Neural cell (in vitro differentiated cells): Measurements from ENCODE around the gene ARFRP1.

Experiments used
- EP300 ChIP-seq: fragments of 450-650 bp; conservative IDR thresholded peaks from 2 replicates; pipeline ENCODE4 v1.6.1; 2014; ENCODE audit warnings: antibody characterized with exemption, mild to moderate bottlenecking, moderate library complexity; ENCODE audit not compliant: poor library complexity, severe bottlenecking
- MXI1 ChIP-seq: fragments of 450-650 bp; conservative IDR thresholded peaks from 2 replicates; pipeline ENCODE4 v1.6.1; 2014; ENCODE audit warnings: antibody characterized with exemption, mild to moderate bottlenecking; ENCODE audit not compliant: poor library complexity, severe bottlenecking
- POLR2AphosphoS5 ChIP-seq: IDR thresholded peaks from 2 replicates; pipeline ENCODE4 v1.6.1; 2012
- SMC3 ChIP-seq: fragments of 450-650 bp; conservative IDR thresholded peaks from 2 replicates; pipeline ENCODE4 v1.6.1; 2014; ENCODE audit warnings: antibody characterized with exemption, mild to moderate bottlenecking, moderate library complexity; ENCODE audit not compliant: poor library complexity
- TAF1 ChIP-seq: IDR thresholded peaks from 2 replicates; pipeline ENCODE4 v1.6.1; 2012; ENCODE audit warnings: low read depth
- TF ChIP-seq, protein P1 (sequence below): fragments of 450-650 bp; IDR thresholded peaks from 2 replicates; pipeline ENCODE4 v1.5.1; 2014; ENCODE audit warnings: antibody characterized with exemption, mild to moderate bottlenecking, moderate library complexity; ENCODE audit not compliant: poor library complexity, severe bottlenecking
- TF ChIP-seq, protein P2 (sequence below): IDR thresholded peaks from 2 replicates; pipeline ENCODE4 v1.6.1; 2012; ENCODE audit warnings: borderline replicate concordance

DNA sequence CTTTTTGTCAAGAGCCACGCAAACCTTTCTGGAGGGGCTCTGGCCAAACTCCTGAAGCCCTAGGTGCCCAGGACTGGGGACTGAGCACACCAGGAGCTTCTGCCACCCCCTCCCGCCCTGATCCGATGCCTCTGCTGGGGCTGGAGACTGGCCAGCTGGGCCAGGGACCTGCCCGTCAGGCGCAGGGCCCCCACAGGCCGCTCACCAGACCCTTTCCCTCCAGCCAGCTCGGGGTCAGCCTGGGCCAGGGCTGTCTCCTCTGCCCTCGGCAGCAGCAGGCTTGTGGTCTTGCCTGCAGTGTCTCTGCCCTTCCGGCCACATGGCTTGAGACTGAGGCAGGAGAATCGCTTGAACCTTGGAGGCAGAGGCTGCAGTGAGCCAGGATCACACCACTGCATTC lies 35.1 kb downstream of the ARFRP1 start:
- TF ChIP-seq, protein P1, sequence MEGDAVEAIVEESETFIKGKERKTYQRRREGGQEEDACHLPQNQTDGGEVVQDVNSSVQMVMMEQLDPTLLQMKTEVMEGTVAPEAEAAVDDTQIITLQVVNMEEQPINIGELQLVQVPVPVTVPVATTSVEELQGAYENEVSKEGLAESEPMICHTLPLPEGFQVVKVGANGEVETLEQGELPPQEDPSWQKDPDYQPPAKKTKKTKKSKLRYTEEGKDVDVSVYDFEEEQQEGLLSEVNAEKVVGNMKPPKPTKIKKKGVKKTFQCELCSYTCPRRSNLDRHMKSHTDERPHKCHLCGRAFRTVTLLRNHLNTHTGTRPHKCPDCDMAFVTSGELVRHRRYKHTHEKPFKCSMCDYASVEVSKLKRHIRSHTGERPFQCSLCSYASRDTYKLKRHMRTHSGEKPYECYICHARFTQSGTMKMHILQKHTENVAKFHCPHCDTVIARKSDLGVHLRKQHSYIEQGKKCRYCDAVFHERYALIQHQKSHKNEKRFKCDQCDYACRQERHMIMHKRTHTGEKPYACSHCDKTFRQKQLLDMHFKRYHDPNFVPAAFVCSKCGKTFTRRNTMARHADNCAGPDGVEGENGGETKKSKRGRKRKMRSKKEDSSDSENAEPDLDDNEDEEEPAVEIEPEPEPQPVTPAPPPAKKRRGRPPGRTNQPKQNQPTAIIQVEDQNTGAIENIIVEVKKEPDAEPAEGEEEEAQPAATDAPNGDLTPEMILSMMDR, result no peak
- no peak for TF ChIP-seq EP300
- TF ChIP-seq POLR2AphosphoS5, result no peak
- no peak for TF ChIP-seq MXI1
- TF ChIP-seq, protein P2, sequence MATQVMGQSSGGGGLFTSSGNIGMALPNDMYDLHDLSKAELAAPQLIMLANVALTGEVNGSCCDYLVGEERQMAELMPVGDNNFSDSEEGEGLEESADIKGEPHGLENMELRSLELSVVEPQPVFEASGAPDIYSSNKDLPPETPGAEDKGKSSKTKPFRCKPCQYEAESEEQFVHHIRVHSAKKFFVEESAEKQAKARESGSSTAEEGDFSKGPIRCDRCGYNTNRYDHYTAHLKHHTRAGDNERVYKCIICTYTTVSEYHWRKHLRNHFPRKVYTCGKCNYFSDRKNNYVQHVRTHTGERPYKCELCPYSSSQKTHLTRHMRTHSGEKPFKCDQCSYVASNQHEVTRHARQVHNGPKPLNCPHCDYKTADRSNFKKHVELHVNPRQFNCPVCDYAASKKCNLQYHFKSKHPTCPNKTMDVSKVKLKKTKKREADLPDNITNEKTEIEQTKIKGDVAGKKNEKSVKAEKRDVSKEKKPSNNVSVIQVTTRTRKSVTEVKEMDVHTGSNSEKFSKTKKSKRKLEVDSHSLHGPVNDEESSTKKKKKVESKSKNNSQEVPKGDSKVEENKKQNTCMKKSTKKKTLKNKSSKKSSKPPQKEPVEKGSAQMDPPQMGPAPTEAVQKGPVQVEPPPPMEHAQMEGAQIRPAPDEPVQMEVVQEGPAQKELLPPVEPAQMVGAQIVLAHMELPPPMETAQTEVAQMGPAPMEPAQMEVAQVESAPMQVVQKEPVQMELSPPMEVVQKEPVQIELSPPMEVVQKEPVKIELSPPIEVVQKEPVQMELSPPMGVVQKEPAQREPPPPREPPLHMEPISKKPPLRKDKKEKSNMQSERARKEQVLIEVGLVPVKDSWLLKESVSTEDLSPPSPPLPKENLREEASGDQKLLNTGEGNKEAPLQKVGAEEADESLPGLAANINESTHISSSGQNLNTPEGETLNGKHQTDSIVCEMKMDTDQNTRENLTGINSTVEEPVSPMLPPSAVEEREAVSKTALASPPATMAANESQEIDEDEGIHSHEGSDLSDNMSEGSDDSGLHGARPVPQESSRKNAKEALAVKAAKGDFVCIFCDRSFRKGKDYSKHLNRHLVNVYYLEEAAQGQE, result no peak
- no peak for TF ChIP-seq SMC3
- no peak for TF ChIP-seq TAF1
